Thoracic aorta (tissue), 2 donors: ENCODE results near the gene GNL2. TPM values are rescaled to one million over a fixed set of nuclear protein-coding genes. Genes with fewer than 3 reads are reported as not detected.

Experiments
- ATAC-seq: fragments of 150-250 bp; one replicate; pipeline ENCODE4 v1.8.0; 2017; ENCODE audit warnings: low read depth; ENCODE audit not compliant: insufficient number of reproducible peaks, low FRiP score
- DNase-seq: peaks from one replicate; pipeline ENCODE4 v3.0.0-alpha.2; 2020; ENCODE audit warnings: low spot score
- H3K27ac ChIP-seq, 2 donors: fragments of 200-600 bp; sonication (generic); 1 replicate in 1 of 2; 2 replicates in 1 of 2; pipeline ENCODE4 v1.5.1; 2016; ENCODE audit warnings: mild to moderate bottlenecking in 2 of 2, moderate library complexity in 2 of 2
- H3K27me3 ChIP-seq: fragments of 200-600 bp; sonication (generic); replicated peaks from 2 replicates; pipeline ENCODE4 v1.6.0; 2016; ENCODE audit warnings: mild to moderate bottlenecking; ENCODE audit not compliant: insufficient read depth
- H3K36me3 ChIP-seq: fragments of 200-600 bp; sonication (generic); one replicate; pipeline ENCODE4 v1.5.1; 2016
- H3K4me1 ChIP-seq, 2 donors: fragments of 200-600 bp; sonication (generic); 1 replicate in 1 of 2; 2 replicates in 1 of 2; pipeline versions ENCODE4 v1.5.1 to v1.6.0; 2016; ENCODE audit warnings: low read depth in 2 of 2, mild to moderate bottlenecking in 1 of 2; ENCODE audit not compliant: control insufficient read depth in 1 of 2
- H3K4me3 ChIP-seq: fragments of 200-600 bp; sonication (generic); 2 replicates; pipeline ENCODE4 v1.5.1; 2016; ENCODE audit warnings: mild to moderate bottlenecking
- H3K9me3 ChIP-seq: fragments of 200-600 bp; sonication (generic); 2 replicates; pipeline ENCODE4 v1.5.1; 2016
- total RNA-seq, 2 donors: library from RNA; depleted of rRNA; stranded (reverse); fragments of >200 nt; gene quantifications; one replicate each; pipeline versions ENCODE4 v1.1.0 to v1.2.3, GENCODE V29; 2016
- TF ChIP-seq, protein P1 (sequence below): fragments of 200-600 bp; sonication (generic); IDR thresholded peaks from one replicate; pipeline ENCODE4 v1.5.1; 2019; ENCODE audit warnings: antibody characterized with exemption

Gene GNL2
- total RNA-seq, 2 donors from 2014 or later, result 37.0 to 53.6 TPM

DNA sequence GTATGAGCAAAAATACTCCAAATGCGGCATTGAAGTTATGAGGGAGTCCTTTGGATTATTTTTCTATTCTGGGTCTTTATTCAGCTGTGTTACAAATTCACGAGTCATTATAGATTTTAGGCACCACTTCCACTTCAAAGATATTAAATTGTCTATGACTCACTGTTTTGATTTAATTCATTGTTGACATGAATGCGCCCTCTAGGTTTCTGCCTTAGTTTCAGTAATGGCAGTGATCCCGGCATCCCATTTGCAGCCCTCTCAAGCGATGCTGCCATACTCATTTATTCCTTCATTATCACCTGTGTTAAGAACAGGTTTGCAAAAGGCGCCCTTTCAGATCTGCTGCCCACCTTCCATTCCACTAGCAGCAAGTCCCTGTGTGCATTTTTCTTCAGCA, 25.0 kb upstream of the GNL2 start:
- Histone ChIP-seq H3K27ac (no peak overlapping the region), H3K4me1 (no peaks in the 10 kb centered on the region), H3K9me3 (no peaks in the 10 kb centered on the region), H3K36me3 (no peaks in the 10 kb centered on the region), H3K27me3 (no peaks in the 10 kb centered on the region), H3K4me3 (no peak overlapping the region)
- TF ChIP-seq, protein P1, sequence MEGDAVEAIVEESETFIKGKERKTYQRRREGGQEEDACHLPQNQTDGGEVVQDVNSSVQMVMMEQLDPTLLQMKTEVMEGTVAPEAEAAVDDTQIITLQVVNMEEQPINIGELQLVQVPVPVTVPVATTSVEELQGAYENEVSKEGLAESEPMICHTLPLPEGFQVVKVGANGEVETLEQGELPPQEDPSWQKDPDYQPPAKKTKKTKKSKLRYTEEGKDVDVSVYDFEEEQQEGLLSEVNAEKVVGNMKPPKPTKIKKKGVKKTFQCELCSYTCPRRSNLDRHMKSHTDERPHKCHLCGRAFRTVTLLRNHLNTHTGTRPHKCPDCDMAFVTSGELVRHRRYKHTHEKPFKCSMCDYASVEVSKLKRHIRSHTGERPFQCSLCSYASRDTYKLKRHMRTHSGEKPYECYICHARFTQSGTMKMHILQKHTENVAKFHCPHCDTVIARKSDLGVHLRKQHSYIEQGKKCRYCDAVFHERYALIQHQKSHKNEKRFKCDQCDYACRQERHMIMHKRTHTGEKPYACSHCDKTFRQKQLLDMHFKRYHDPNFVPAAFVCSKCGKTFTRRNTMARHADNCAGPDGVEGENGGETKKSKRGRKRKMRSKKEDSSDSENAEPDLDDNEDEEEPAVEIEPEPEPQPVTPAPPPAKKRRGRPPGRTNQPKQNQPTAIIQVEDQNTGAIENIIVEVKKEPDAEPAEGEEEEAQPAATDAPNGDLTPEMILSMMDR, result no peak
- no peak for DNase-seq
- ATAC-seq, result no peak

DNA sequence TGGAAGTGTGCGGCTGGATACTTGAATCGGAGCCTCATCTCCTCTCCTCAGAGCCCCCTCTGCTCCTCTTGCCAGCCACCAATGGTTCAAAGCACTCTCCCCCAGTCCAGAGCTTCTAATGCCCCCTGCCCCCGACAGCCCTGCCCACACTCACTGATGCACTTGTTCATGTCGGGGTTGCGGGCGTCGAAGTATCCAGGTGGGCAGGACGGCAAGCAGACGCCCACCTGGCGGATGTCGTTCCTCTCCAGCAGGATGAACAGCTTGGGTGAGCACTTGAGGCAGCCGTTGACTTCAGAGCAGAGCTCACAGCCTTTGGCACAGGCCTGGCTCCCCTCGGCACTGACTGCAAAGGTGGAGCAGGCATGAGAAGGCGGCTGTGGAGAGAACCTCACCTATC, 20.6 kb upstream of the GNL2 start:
- DNase-seq (no peak), ATAC-seq (no peak)
- H3K27ac ChIP-seq, result no peak overlapping the region
- no peaks in the 10 kb centered on the region for H3K9me3 ChIP-seq
- TF ChIP-seq, protein P1, result no peak
- no peaks in the 10 kb centered on the region for H3K36me3 ChIP-seq
- no peaks in the 10 kb centered on the region for H3K27me3 ChIP-seq
- no peak overlapping the region for H3K4me3 ChIP-seq
- H3K4me1 ChIP-seq, result no peaks in the 10 kb centered on the region

GRCh38 chr1:37614105-37614504, 18.4 kb upstream of the GNL2 start:
- Histone ChIP-seq H3K36me3 (no peaks in the 10 kb centered on the region), H3K9me3 (no peaks in the 10 kb centered on the region), H3K4me3 (no peak overlapping the region), H3K27me3 (no peaks in the 10 kb centered on the region), H3K27ac (no peak overlapping the region), H3K4me1 (no peaks in the 10 kb centered on the region)
- ATAC-seq (no peak), DNase-seq (no peak)
- TF ChIP-seq, protein P1, result no peak

- no peaks in the 10 kb centered on the region for H3K27me3 ChIP-seq
- no peaks in the 10 kb centered on the region for H3K9me3 ChIP-seq
- TF ChIP-seq, protein P1, result no peak
- H3K27ac ChIP-seq, result no peak overlapping the region
- no peak for DNase-seq
- no peaks in the 10 kb centered on the region for H3K36me3 ChIP-seq
- no peak overlapping the region for H3K4me3 ChIP-seq
- H3K4me1 ChIP-seq, result no peaks in the 10 kb centered on the region
- ATAC-seq, result no peak
Observed at GRCh38 chr1:37612186-37612585, 16.4 kb upstream of the GNL2 start.

GRCh38 chr1:37609994-37610393, 14.3 kb upstream of the GNL2 start:
- no peak for DNase-seq
- TF ChIP-seq, protein P1, result no peak
- ATAC-seq, result no peak
- no peak overlapping the region for H3K4me3 ChIP-seq
- no peaks in the 10 kb centered on the region for H3K27me3 ChIP-seq
- H3K4me1 ChIP-seq, result no peaks in the 10 kb centered on the region
- H3K36me3 ChIP-seq, result no peaks in the 10 kb centered on the region
- no peaks in the 10 kb centered on the region for H3K9me3 ChIP-seq
- no peak overlapping the region for H3K27ac ChIP-seq
